Thymus (tissue), 11 donors: ENCODE results near the gene C10orf71. TPM values are rescaled to one million over a fixed set of nuclear protein-coding genes. Genes with fewer than 3 reads are reported as not detected.
A peak's percentile ranks its signal among the peaks of the same experiment; 100 is the strongest.

Source experiments
- DNase-seq, 9 donors: peaks; one replicate each; pipeline ENCODE4 v3.0.0-alpha.2; 2013; ENCODE audit warnings: low spot score in 9 of 9, low read depth in 6 of 9, missing footprints in 1 of 9
- H3K27ac ChIP-seq, 2 donors: one replicate each; pipeline ENCODE4 v1.5.1; 2013; ENCODE audit warnings: control low read depth in 1 of 2, low read depth in 1 of 2, low read length in 1 of 2, mild to moderate bottlenecking in 1 of 2, moderate library complexity in 1 of 2
- H3K27me3 ChIP-seq, 2 donors: one replicate each; pipeline ENCODE4 v1.5.1; 2013; ENCODE audit warnings: low read length in 1 of 2; ENCODE audit not compliant: control insufficient read depth in 2 of 2, insufficient read depth in 1 of 2
- H3K36me3 ChIP-seq, 2 donors: one replicate each; pipeline ENCODE4 v1.5.1; 2013; ENCODE audit warnings: low read length in 1 of 2, mild to moderate bottlenecking in 1 of 2, moderate library complexity in 1 of 2; ENCODE audit not compliant: control insufficient read depth in 2 of 2, insufficient read depth in 2 of 2
- H3K4me1 ChIP-seq, 2 donors: one replicate each; pipeline ENCODE4 v1.5.1; 2013; ENCODE audit warnings: low read length in 2 of 2; ENCODE audit not compliant: control insufficient read depth in 2 of 2, insufficient read depth in 2 of 2
- H3K4me3 ChIP-seq, 2 donors: one replicate each; pipeline ENCODE4 v1.5.1; 2013; ENCODE audit warnings: low read length in 2 of 2, control low read depth in 1 of 2, mild to moderate bottlenecking in 1 of 2
- H3K9me3 ChIP-seq, 2 donors: one replicate each; pipeline ENCODE4 v1.5.1; 2013; ENCODE audit warnings: low read length in 1 of 2, mild to moderate bottlenecking in 1 of 2; ENCODE audit not compliant: control insufficient read depth in 2 of 2, insufficient read depth in 1 of 2
- WGBS: extraction: QIAGEN DNeasy Blood & Tissue Kit; methylation state at CpG from one replicate; pipeline ENCODE4 v1.1.7; 2013; 5-methylcytosine and 5-hydroxymethylcytosine counted together
- polyA plus RNA-seq: library from polyadenylated mRNA; stranded (reverse); fragments of 200-250 nt; gene quantifications from one replicate; pipeline ENCODE4 v1.2.3, GENCODE V29; 2013
- total RNA-seq: library from RNA; stranded (reverse); fragments of 120-200 nt; gene quantifications from one replicate; pipeline ENCODE4 v1.2.4, GENCODE V29; 2013
- donor health status: healthy.

The C10orf71 gene
- total and polyA plus RNA-seq, 2 donors = 0.02 to 0.05 TPM

GRCh38 chr10:49331431-49331830 is 32.5 kb downstream of the C10orf71 start:
- Histone ChIP-seq H3K27ac (no peak overlapping the region), H3K36me3 (no peaks in the 10 kb centered on the region), H3K27me3 (no peaks in the 10 kb centered on the region), H3K4me1 (no peaks in the 10 kb centered on the region), H3K4me3 (no peak overlapping the region), H3K9me3 (peaks cover 0 to 10% of the 10 kb centered on the region in 2 donors)
- DNase-seq = no peak
- WGBS = 93% methylated on average over 3 of the region's 3 CpGs

DNA sequence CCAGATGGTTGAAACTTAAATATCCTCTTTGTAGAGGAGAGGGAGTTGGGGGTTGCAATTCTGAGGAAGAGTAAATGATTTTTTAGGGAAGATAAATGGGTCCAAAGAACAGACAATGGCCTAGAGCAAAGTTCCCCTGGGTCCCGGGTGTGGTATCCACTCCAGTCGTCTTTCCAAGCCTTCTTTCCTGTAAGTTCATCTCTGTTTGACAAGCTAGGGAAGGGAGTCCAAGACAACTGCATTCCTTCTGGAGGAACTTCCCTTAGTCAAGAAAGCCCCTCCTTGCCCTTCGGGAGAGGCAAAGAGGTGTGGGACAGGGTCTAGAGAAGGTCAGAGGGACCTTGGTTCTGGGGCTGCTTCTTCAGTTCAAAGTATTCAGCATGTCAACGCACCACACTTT is 33.4 kb downstream of the C10orf71 start:
- H3K27ac ChIP-seq = no peak overlapping the region
- no peaks in the 10 kb centered on the region for H3K4me1 ChIP-seq
- H3K27me3 ChIP-seq = no peaks in the 10 kb centered on the region
- 97% methylated on average over 4 of the region's 4 CpGs for WGBS
- no peaks in the 10 kb centered on the region for H3K36me3 ChIP-seq
- no peak overlapping the region for H3K4me3 ChIP-seq
- H3K9me3 ChIP-seq = peaks cover 0 to 10% of the 10 kb centered on the region in 2 donors
- DNase-seq = no peak

DNA sequence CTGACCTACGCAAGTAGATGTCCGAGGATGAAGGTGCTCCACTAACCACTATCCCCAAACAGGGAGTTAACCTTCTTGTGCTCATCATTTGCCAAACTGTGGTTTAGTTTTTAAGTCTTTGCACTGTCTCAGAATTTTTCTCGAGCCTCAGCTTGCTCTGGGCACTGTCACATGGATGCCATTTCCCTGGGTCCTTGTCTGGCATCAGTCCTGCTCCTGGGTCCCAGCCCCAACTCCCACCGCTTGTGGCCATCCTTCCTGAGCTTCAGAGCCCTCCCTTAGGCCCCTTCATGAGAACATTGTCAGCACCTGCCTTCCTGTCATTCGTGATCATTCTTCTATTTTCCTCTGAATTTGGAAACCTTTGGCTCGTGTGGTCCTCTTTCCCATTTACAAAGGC is 33.8 kb downstream of the C10orf71 start:
- no peak overlapping the region for H3K4me3 ChIP-seq
- no peaks in the 10 kb centered on the region for H3K27me3 ChIP-seq
- DNase-seq = no peak
- no peaks in the 10 kb centered on the region for H3K4me1 ChIP-seq
- peaks cover 0 to 10% of the 10 kb centered on the region in 2 donors for H3K9me3 ChIP-seq
- H3K27ac ChIP-seq = no peak overlapping the region
- no peaks in the 10 kb centered on the region for H3K36me3 ChIP-seq
- 95% methylated on average over 6 of the region's 6 CpGs for WGBS

DNA sequence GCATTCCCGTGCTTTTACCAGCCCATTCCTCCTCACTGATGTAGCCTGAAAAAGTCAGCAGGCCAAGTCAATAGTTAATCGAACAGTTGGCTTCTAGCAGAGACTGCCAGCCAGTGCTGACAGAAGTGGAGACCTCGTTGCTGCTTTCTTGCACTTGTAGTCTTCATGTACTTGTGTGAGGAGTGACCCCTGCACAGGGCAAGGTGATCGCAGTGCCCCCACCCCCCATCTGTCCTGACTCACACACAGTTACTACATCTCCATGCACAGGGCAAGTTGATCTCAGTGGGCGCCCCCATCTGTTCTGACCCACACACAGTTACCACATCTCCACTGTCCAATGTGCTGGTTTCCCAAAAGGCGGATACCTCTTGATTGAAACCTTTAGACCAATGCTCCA is 34.2 kb downstream of the C10orf71 start:
- DNase-seq = no peak
- WGBS = 95% methylated on average over 6 of the region's 6 CpGs
- Histone ChIP-seq H3K27me3 (no peaks in the 10 kb centered on the region), H3K9me3 (peaks cover 0 to 10% of the 10 kb centered on the region in 2 donors), H3K36me3 (no peaks in the 10 kb centered on the region), H3K4me3 (no peak overlapping the region), H3K4me1 (no peaks in the 10 kb centered on the region), H3K27ac (no peak overlapping the region)

- no peak for DNase-seq
- no peaks in the 10 kb centered on the region for H3K4me1 ChIP-seq
- no peak overlapping the region for H3K27ac ChIP-seq
- H3K9me3 ChIP-seq = peaks cover 0 to 10% of the 10 kb centered on the region in 2 donors
- no peaks in the 10 kb centered on the region for H3K36me3 ChIP-seq
- H3K4me3 ChIP-seq = no peak overlapping the region
- no peaks in the 10 kb centered on the region for H3K27me3 ChIP-seq
Observed at GRCh38 chr10:49334964-49335363, 36.0 kb downstream of the C10orf71 start.

GRCh38 chr10:49335364-49335972 is 36.5 kb downstream of the C10orf71 start:
- no peaks in the 10 kb centered on the region for H3K4me1 ChIP-seq
- WGBS = 84% methylated on average over 1 of the region's 1 CpG
- no peaks in the 10 kb centered on the region for H3K36me3 ChIP-seq
- H3K27me3 ChIP-seq = no peaks in the 10 kb centered on the region
- peak in 1 of 9 donors; percentile 20 for DNase-seq
- H3K4me3 ChIP-seq = no peak overlapping the region
- H3K9me3 ChIP-seq = peaks cover 0 to 10% of the 10 kb centered on the region in 2 donors
- H3K27ac ChIP-seq = no peak overlapping the region

DNA sequence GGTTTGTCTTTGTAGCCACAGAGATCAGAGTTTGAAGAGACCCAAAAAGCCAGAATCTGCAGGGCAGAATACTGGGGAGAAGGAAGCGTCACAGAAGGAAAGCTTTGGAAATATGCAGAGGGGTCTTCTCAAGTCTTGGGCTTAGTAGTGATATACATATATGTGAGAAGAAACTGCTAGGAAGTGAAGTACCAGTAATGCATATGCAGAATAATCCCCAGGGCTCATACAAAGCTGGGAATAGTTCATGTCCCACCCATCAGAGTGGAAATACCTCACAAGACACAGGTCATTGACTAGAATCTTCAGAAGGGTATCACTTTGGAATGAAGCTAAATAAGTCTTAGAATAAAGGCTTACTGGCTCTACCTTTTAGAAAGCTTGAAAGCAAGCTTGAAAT is 39.6 kb downstream of the C10orf71 start:
- no peaks in the 10 kb centered on the region for H3K36me3 ChIP-seq
- H3K4me3 ChIP-seq = no peak overlapping the region
- H3K27ac ChIP-seq = no peak overlapping the region
- no peaks in the 10 kb centered on the region for H3K27me3 ChIP-seq
- no peak for DNase-seq
- WGBS = 100% methylated on average over 1 of the region's 1 CpG
- H3K9me3 ChIP-seq = peaks cover 0 to 10% of the 10 kb centered on the region in 2 donors
- H3K4me1 ChIP-seq = no peaks in the 10 kb centered on the region

GRCh38 chr10:49344840-49345239 is 45.9 kb downstream of the C10orf71 start:
- no peak for DNase-seq
- Histone ChIP-seq H3K4me3 (no peak overlapping the region), H3K9me3 (no peaks in the 10 kb centered on the region), H3K36me3 (no peaks in the 10 kb centered on the region), H3K27ac (no peak overlapping the region), H3K27me3 (no peaks in the 10 kb centered on the region), H3K4me1 (no peaks in the 10 kb centered on the region)
- 97% methylated on average over 2 of the region's 2 CpGs for WGBS

DNA sequence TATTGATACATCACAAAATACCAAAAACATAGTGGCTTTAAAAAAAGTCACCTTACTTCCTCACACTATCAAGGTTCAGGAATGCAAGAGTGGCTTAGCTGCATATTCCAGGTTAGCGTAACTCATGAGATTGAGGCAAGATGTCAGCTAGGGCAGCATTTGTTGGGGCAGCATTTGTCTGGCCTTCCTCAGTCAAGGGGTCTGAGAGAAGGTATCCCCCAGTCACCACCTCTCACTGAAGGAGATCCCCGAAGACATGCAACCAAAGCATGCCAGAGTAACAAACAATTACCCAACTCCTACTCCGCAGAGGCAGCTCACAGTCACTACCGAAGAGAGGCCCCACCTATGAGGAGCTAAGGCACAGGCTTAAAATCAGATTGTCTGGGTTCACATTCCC is 48.4 kb downstream of the C10orf71 start:
- Histone ChIP-seq H3K4me3 (no peak overlapping the region), H3K4me1 (peaks cover 0 to 6% of the 10 kb centered on the region in 2 donors), H3K27ac (no peak overlapping the region), H3K36me3 (no peaks in the 10 kb centered on the region), H3K9me3 (no peaks in the 10 kb centered on the region), H3K27me3 (no peaks in the 10 kb centered on the region)
- no peak for DNase-seq
- 95% methylated on average over 4 of the region's 4 CpGs for WGBS
